ENCODE measurements around the gene RHBDD2.
"Not testable (repeated sequence)": the region's sequence is repeated elsewhere in the genome, so short reads cannot be mapped to it uniquely, and the experiment has no call there.

RHBDD2 gene

DNA sequence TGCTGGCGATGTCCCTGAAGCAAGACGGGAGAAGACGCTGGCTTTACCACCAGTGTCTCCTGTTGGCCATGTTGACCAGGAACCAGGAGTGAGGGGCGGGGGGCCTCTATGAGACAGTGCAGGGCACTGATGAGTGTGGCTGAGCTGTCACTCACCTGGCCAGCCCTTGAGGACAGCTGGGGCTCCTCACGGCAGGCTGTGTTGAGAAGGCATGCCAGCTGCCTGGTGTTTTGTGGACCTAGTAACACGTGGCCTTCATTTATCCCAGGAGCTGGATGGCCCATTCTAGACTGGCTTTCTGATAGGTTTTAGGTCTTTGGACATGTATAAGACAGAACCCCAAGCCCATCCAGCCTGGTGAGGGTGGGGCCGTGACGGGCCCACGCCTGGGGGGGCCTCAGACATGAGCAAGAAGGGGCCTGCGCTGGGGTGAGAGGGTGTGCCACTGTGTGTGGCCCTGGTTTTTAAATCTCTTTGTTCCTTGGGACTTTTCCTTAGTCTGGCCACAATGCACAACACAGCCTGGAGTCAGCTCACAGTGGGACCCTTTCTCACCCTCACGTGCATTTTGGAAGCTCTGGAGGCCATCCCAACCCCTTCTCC, 10.5 kb downstream of the RHBDD2 start:
- Histone ChIP-seq H3K4me3 (ENCODE audit: low read depth, low read length, poor library complexity, severe bottlenecking) (no peak overlapping the region), H2AFZ (ENCODE audit: low read length) (no peak overlapping the region), H3F3A (ENCODE audit: insufficient read depth, low read length) (no peaks in the 10 kb centered on the region), H4K20me1 (ENCODE audit: insufficient read depth, low read length) (no peaks in the 10 kb centered on the region), H3K27ac (ENCODE audit: low read depth, low read length, poor library complexity, severe bottlenecking) (no peak overlapping the region), H3K36me3 (ENCODE audit: insufficient read depth, low read length) (peaks cover 40% of the 10 kb centered on the region), H3K79me2 (ENCODE audit: insufficient read depth, low read length) (no peaks in the 10 kb centered on the region), H3K27me3 (ENCODE audit: insufficient read depth, low read length) (no peaks in the 10 kb centered on the region), H3K4me1 (ENCODE audit: insufficient read depth, low read length, severe bottlenecking) (no peaks in the 10 kb centered on the region), H3K9me3 (ENCODE audit: low read length) (no peaks in the 10 kb centered on the region), H3K9ac (ENCODE audit: low read length) (no peak overlapping the region), H3K4me2 (ENCODE audit: low read length) (no peak overlapping the region), H3K9me2 (ENCODE audit: low read depth, low read length) (no peaks in the 10 kb centered on the region)
- no peak for TF ChIP-seq CTCF (IDR thresholded peaks at IDR 0.05; ENCODE audit: low read length)
- TF ChIP-seq EZH2 (IDR thresholded peaks at IDR 0.05; ENCODE audit: borderline replicate concordance, low read length), result no peak

DNA sequence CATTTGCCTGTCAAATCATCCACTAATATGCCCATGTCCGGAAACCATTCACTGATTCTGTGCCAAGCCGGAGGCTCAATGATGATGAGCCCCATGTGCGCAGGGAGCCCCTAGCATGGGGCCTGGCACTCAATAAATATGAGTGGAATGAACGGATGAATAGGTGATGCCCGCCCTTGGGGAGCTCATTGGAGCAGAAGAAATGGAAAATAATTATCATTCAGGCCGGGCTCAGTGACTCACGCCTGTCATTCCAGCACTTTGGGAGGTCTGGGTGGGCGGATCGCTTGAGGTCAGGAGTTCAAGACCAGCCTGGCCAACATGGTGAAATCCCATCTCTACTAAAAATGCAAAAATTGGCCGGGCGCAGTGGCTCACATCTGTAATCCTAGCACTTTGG, 11.0 kb downstream of the RHBDD2 start:
- no peaks in the 10 kb centered on the region for H3K9me3 ChIP-seq (ENCODE audit: low read length)
- no peak overlapping the region for H3K9ac ChIP-seq (ENCODE audit: low read length)
- TF ChIP-seq EZH2 (IDR thresholded peaks at IDR 0.05; ENCODE audit: borderline replicate concordance, low read length), result no peak
- TF ChIP-seq CTCF (IDR thresholded peaks at IDR 0.05; ENCODE audit: low read length), result no peak
- no peak overlapping the region for H3K4me3 ChIP-seq (ENCODE audit: low read depth, low read length, poor library complexity, severe bottlenecking)
- no peak overlapping the region for H3K4me2 ChIP-seq (ENCODE audit: low read length)
- peaks cover 35% of the 10 kb centered on the region for H3K36me3 ChIP-seq (ENCODE audit: insufficient read depth, low read length)
- H3F3A ChIP-seq (ENCODE audit: insufficient read depth, low read length), result no peaks in the 10 kb centered on the region
- no peaks in the 10 kb centered on the region for H4K20me1 ChIP-seq (ENCODE audit: insufficient read depth, low read length)
- H3K27ac ChIP-seq (ENCODE audit: low read depth, low read length, poor library complexity, severe bottlenecking), result no peak overlapping the region
- H2AFZ ChIP-seq (ENCODE audit: low read length), result no peak overlapping the region
- H3K9me2 ChIP-seq (ENCODE audit: low read depth, low read length), result no peaks in the 10 kb centered on the region
- no peaks in the 10 kb centered on the region for H3K4me1 ChIP-seq (ENCODE audit: insufficient read depth, low read length, severe bottlenecking)
- H3K79me2 ChIP-seq (ENCODE audit: insufficient read depth, low read length), result no peaks in the 10 kb centered on the region
- H3K27me3 ChIP-seq (ENCODE audit: insufficient read depth, low read length), result no peaks in the 10 kb centered on the region

GRCh38 chr7:75891237-75891636, 12.4 kb downstream of the RHBDD2 start:
- not testable (repeated sequence) for H3K27me3 ChIP-seq (ENCODE audit: insufficient read depth, low read length); H3K9me2 ChIP-seq (ENCODE audit: low read depth, low read length); H3K4me1 ChIP-seq (ENCODE audit: insufficient read depth, low read length, severe bottlenecking); H3K4me3 ChIP-seq (ENCODE audit: low read depth, low read length, poor library complexity, severe bottlenecking); H3K9me3 ChIP-seq (ENCODE audit: low read length); H3K9ac ChIP-seq (ENCODE audit: low read length); H3K4me2 ChIP-seq (ENCODE audit: low read length); H3F3A ChIP-seq (ENCODE audit: insufficient read depth, low read length); H3K27ac ChIP-seq (ENCODE audit: low read depth, low read length, poor library complexity, severe bottlenecking); H4K20me1 ChIP-seq (ENCODE audit: insufficient read depth, low read length); H3K79me2 ChIP-seq (ENCODE audit: insufficient read depth, low read length); H2AFZ ChIP-seq (ENCODE audit: low read length)
- peaks cover 20% of the 10 kb centered on the region for H3K36me3 ChIP-seq (ENCODE audit: insufficient read depth, low read length)

DNA sequence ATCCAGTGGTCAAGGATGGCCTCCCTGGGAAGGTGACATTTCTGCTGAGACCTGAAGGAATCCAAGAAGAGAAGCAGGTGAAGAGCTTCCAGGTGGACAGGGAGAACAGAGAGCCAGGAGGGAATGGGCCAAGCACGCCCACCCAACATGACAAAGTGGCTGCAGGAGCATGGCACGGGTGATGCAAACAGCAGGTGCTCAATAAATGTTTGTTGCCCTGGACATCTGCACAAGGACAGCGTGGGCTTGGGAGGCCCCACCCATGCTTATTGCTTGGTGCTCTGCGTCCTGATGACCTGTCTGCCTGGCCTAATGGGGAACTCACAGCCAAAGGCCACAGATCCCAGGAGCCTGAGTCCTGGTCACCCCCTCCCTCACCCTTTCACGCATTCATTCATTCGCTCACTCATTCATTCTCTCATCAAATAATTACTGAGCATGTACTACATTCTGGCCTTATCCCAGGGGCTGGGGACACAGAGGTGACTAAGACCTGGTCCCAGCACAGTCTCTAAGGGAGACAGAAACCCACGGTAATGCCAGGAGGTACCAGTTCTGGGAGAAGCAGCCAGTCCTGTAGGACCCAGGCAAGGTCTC, 13.1 kb downstream of the RHBDD2 start:
- H3K36me3 ChIP-seq (ENCODE audit: insufficient read depth, low read length), result peaks cover 14% of the 10 kb centered on the region
- H3K79me2 ChIP-seq (ENCODE audit: insufficient read depth, low read length), result no peaks in the 10 kb centered on the region
- no peaks in the 10 kb centered on the region for H3K4me1 ChIP-seq (ENCODE audit: insufficient read depth, low read length, severe bottlenecking)
- H3K9me2 ChIP-seq (ENCODE audit: low read depth, low read length), result no peaks in the 10 kb centered on the region
- H4K20me1 ChIP-seq (ENCODE audit: insufficient read depth, low read length), result no peaks in the 10 kb centered on the region
- H3K27me3 ChIP-seq (ENCODE audit: insufficient read depth, low read length), result no peaks in the 10 kb centered on the region
- no peak overlapping the region for H3K9ac ChIP-seq (ENCODE audit: low read length)
- H3K4me3 ChIP-seq (ENCODE audit: low read depth, low read length, poor library complexity, severe bottlenecking), result no peak overlapping the region
- H3F3A ChIP-seq (ENCODE audit: insufficient read depth, low read length), result no peaks in the 10 kb centered on the region
- H3K27ac ChIP-seq (ENCODE audit: low read depth, low read length, poor library complexity, severe bottlenecking), result no peak overlapping the region
- no peaks in the 10 kb centered on the region for H3K9me3 ChIP-seq (ENCODE audit: low read length)
- TF ChIP-seq CTCF (IDR thresholded peaks at IDR 0.05; ENCODE audit: low read length) (no peak), EZH2 (IDR thresholded peaks at IDR 0.05; ENCODE audit: borderline replicate concordance, low read length) (no peak)
- no peak overlapping the region for H2AFZ ChIP-seq (ENCODE audit: low read length)
- H3K4me2 ChIP-seq (ENCODE audit: low read length), result no peak overlapping the region

All from OCI-LY1 (cell line).